GM21381 (cell line): Measurements from ENCODE around the gene FDX2.
"Not testable (repeated sequence)": the region's sequence is repeated elsewhere in the genome, so short reads cannot be mapped to it uniquely, and the experiment has no call there.

Experiments
- ATAC-seq: cut with Tn5 transposase; IDR thresholded peaks from one replicate; pipeline ENCODE4 v1.9.1; 2021; ENCODE audit warnings: mild to moderate bottlenecking, moderate library complexity; ENCODE audit not compliant: unreplicated experiment

The FDX2 gene

GRCh38 chr19:10315335-10316214, at the start of gene FDX2:
TSS of gene FDX2 (minus strand) at chr19:10316015. CDS start at chr19:10315996, 19 bp downstream.
- ATAC-seq, result peak; percentile 81

- ATAC-seq, result no peak
Observed at GRCh38 chr19:10365518-10365917, 49.7 kb upstream of the FDX2 start.

GRCh38 chr19:10364644-10365043, 48.8 kb upstream of the FDX2 start:
- no peak for ATAC-seq

GRCh38 chr19:10363789-10364281, 48.0 kb upstream of the FDX2 start:
- no peak for ATAC-seq

GRCh38 chr19:10362259-10362658, 46.4 kb upstream of the FDX2 start:
- no peak for ATAC-seq

GRCh38 chr19:10361569-10362011, 45.8 kb upstream of the FDX2 start:
- no peak for ATAC-seq

- no peak for ATAC-seq
Observed at GRCh38 chr19:10356431-10356830, 40.6 kb upstream of the FDX2 start.

- no peak for ATAC-seq
Observed at GRCh38 chr19:10353793-10354391, 38.1 kb upstream of the FDX2 start.

GRCh38 chr19:10352764-10353671, 37.2 kb upstream of the FDX2 start:
- ATAC-seq, result no peak

GRCh38 chr19:10346509-10346908, 30.7 kb upstream of the FDX2 start:
- ATAC-seq, result no peak

GRCh38 chr19:10344780-10345179, 29.0 kb upstream of the FDX2 start:
- no peak for ATAC-seq

- no peak for ATAC-seq
Observed at GRCh38 chr19:10343495-10343894, 27.7 kb upstream of the FDX2 start.

- no peak for ATAC-seq
Observed at GRCh38 chr19:10339977-10340376, 24.2 kb upstream of the FDX2 start.

GRCh38 chr19:10339380-10339960, 23.7 kb upstream of the FDX2 start, which contains the start of gene ICAM3:
TSS of gene ICAM3 (minus strand) at chr19:10339624. CDS start at chr19:10339614, 10 bp downstream.
- peak; percentile 72 for ATAC-seq

- ATAC-seq, result no peak
Observed at GRCh38 chr19:10338940-10339339, 23.1 kb upstream of the FDX2 start.

GRCh38 chr19:10336725-10337124, 20.9 kb upstream of the FDX2 start:
- ATAC-seq, result not testable (repeated sequence)

GRCh38 chr19:10335352-10335985, 19.7 kb upstream of the FDX2 start:
- no peak for ATAC-seq

- ATAC-seq, result no peak
Observed at GRCh38 chr19:10334588-10335351, 19.0 kb upstream of the FDX2 start.
